WTC11 (cell line): ENCODE data around the gene LAD1. TPM values are rescaled to one million over a fixed set of nuclear protein-coding genes. Genes with fewer than 3 reads are reported as not detected.

Experiments used
- ATAC-seq: fragments of 200-7000 bp; cut with Tn5 transposase; 2 replicates; pipeline ENCODE4 v1.10.0; 2021; ENCODE audit warnings: mild to moderate bottlenecking, moderate library complexity
- Bru-seq: library from RNA; stranded (reverse); fragments of 400-500 nt; gene quantifications from one replicate; lab custom pipeline; 2021; lab: Mats Ljungman, UMichigan
- CTCF ChIA-PET: fragments of 300-600 bp; sonication (Branson Sonifier 250); formaldehyde crosslinking; loops from one replicate; lab custom pipeline; 2021; ENCODE audit warnings: antibody characterized with exemption; lab: Charles Lee
- POLR2A ChIA-PET: fragments of 350-600 bp; sonication (Branson Sonifier 250); formaldehyde crosslinking; loops from one replicate; lab custom pipeline; 2021; ENCODE audit warnings: antibody characterized with exemption; lab: Charles Lee
- DNase-seq: peaks from one replicate; pipeline ENCODE4 v3.0.0; 2021; ENCODE audit warnings: low spot score
- H3K27ac Mint-ChIP-seq: 2 replicates; pipeline ENCODE4 v1.8.0; 2021; ENCODE audit warnings: mixed read lengths
- H3K27me3 Mint-ChIP-seq: 2 replicates; pipeline ENCODE4 v1.8.0; 2021; ENCODE audit warnings: low read depth, mild to moderate bottlenecking, moderate library complexity, mixed read lengths
- H3K36me3 Mint-ChIP-seq: 2 replicates; pipeline ENCODE4 v1.8.0; 2021; ENCODE audit warnings: mixed read lengths
- H3K4me1 Mint-ChIP-seq: 2 replicates; pipeline ENCODE4 v1.8.0; 2022; ENCODE audit warnings: mixed read lengths
- H3K4me3 Mint-ChIP-seq: 2 replicates; pipeline ENCODE4 v1.8.0; 2021; ENCODE audit warnings: mild to moderate bottlenecking, moderate library complexity, mixed read lengths
- H3K9me3 Mint-ChIP-seq: 2 replicates; pipeline ENCODE4 v1.8.0; 2021; ENCODE audit warnings: mixed read lengths
- AR ChIP-seq: fragments of 250-450 bp; sonication (Bioruptor Pico); IDR thresholded peaks from 2 replicates; pipeline ENCODE4 v1.9.0; 2021; ENCODE audit warnings: mild to moderate bottlenecking
- ARID4B ChIP-seq: sonication (generic); formaldehyde crosslinking; IDR thresholded peaks from 2 replicates; pipeline ENCODE4 v1.8.0; 2023; ENCODE audit warnings: missing genetic modification reagents, mild to moderate bottlenecking, borderline replicate concordance
- ATF3 ChIP-seq: sonication (generic); formaldehyde crosslinking; conservative IDR thresholded peaks from 2 replicates; pipeline ENCODE4 v1.8.1; 2022; ENCODE audit warnings: mild to moderate bottlenecking, missing genetic modification reagents
- E2F4 ChIP-seq: sonication (generic); formaldehyde crosslinking; IDR thresholded peaks from 2 replicates; pipeline ENCODE4 v1.8.1; 2022; ENCODE audit warnings: low read depth, mild to moderate bottlenecking, moderate library complexity, missing genetic modification reagents, borderline replicate concordance
- E2F5 ChIP-seq: sonication (generic); formaldehyde crosslinking; IDR thresholded peaks from 2 replicates; pipeline ENCODE4 v1.8.1; 2022; ENCODE audit warnings: mild to moderate bottlenecking, moderate library complexity, missing genetic modification reagents
- ELF4 ChIP-seq: sonication (generic); formaldehyde crosslinking; IDR thresholded peaks from 2 replicates; pipeline ENCODE4 v1.8.1; 2022; ENCODE audit warnings: low read depth, mild to moderate bottlenecking, moderate library complexity, missing genetic modification reagents
- GABPB1 ChIP-seq: sonication (generic); formaldehyde crosslinking; IDR thresholded peaks from 2 replicates; pipeline ENCODE4 v1.8.1; 2023; ENCODE audit warnings: mild to moderate bottlenecking, missing genetic modification reagents
- GTF2I ChIP-seq: fragments of 250-450 bp; sonication (Bioruptor Pico); conservative IDR thresholded peaks from 2 replicates; pipeline ENCODE4 v1.4.0; 2021; ENCODE audit warnings: mild to moderate bottlenecking
- HMGXB4 ChIP-seq: sonication (generic); formaldehyde crosslinking; IDR thresholded peaks from 2 replicates; pipeline ENCODE4 v1.8.1; 2023; ENCODE audit warnings: mild to moderate bottlenecking, moderate library complexity, missing genetic modification reagents
- JAZF1 ChIP-seq: fragments of 250-450 bp; sonication (Bioruptor Pico); IDR thresholded peaks from 2 replicates; pipeline ENCODE4 v1.9.0; 2021; ENCODE audit warnings: moderate library complexity, mild to moderate bottlenecking, inconsistent platforms
- JUN ChIP-seq: sonication (generic); formaldehyde crosslinking; IDR thresholded peaks from 2 replicates; pipeline ENCODE4 v1.8.0; 2023; ENCODE audit warnings: mild to moderate bottlenecking, missing genetic modification reagents
- MXD4 ChIP-seq: fragments of 250-450 bp; sonication (Bioruptor Pico); IDR thresholded peaks from 2 replicates; pipeline ENCODE4 v1.8.0; 2021; ENCODE audit warnings: mild to moderate bottlenecking, moderate library complexity, borderline replicate concordance
- RELA ChIP-seq: sonication (generic); formaldehyde crosslinking; IDR thresholded peaks from 2 replicates; pipeline ENCODE4 v1.8.1; 2022; ENCODE audit warnings: missing genetic modification reagents, mild to moderate bottlenecking, borderline replicate concordance
- TCF7 ChIP-seq: sonication (generic); formaldehyde crosslinking; IDR thresholded peaks from 2 replicates; pipeline ENCODE4 v1.8.0; 2022; ENCODE audit warnings: mild to moderate bottlenecking, low read depth, missing genetic modification reagents, moderate library complexity
- TEAD4 ChIP-seq: sonication (generic); formaldehyde crosslinking; IDR thresholded peaks from 2 replicates; pipeline ENCODE4 v1.8.0; 2022; ENCODE audit warnings: mild to moderate bottlenecking, missing genetic modification reagents
- USF1 ChIP-seq: sonication (generic); formaldehyde crosslinking; IDR thresholded peaks from 2 replicates; pipeline ENCODE4 v1.8.0; 2022; ENCODE audit warnings: mild to moderate bottlenecking, missing genetic modification reagents
- ZNF138 ChIP-seq: sonication (generic); formaldehyde crosslinking; conservative IDR thresholded peaks from 2 replicates; pipeline ENCODE4 v1.8.1; 2022; ENCODE audit warnings: mild to moderate bottlenecking, moderate library complexity, missing genetic modification reagents
- ZNF232 ChIP-seq: sonication (generic); formaldehyde crosslinking; IDR thresholded peaks from 2 replicates; pipeline ENCODE4 v1.8.0; 2022; ENCODE audit warnings: mild to moderate bottlenecking, missing genetic modification reagents
- ZNF317 ChIP-seq: sonication (generic); formaldehyde crosslinking; IDR thresholded peaks from 2 replicates; pipeline ENCODE4 v1.8.1; 2023; ENCODE audit warnings: low read depth, mild to moderate bottlenecking, moderate library complexity, missing genetic modification reagents, borderline replicate concordance
- long read RNA-seq, 3 experiments: library from RNA in 1 of 3; library from capped mRNA in 1 of 3; library from polyadenylated mRNA in 1 of 3; unstranded in 2 of 3; stranded (forward) in 1 of 3; transcript quantifications; one replicate each; pipeline ENCODE4 v2.0.0, GENCODE V29; 2021
- total RNA-seq: library from RNA; stranded (reverse); gene quantifications from 3 replicates; pipeline ENCODE4 v1.2.3, GENCODE V29; 2021

Gene LAD1
- total RNA-seq (14.5 to 15.6 TPM (median 14.9 TPM) in 3 replicates), Bru-seq, nascent RNA (percentile 51 among the genes with signal in this experiment)
- long read RNA-seq, experiment 1, transcript LAD1-202 (10 exons, 2,906 nt) = major isoform, 97 of 119 reads
- long read RNA-seq, experiment 1, partial matches to known transcripts = 8 of 119 reads
- long read RNA-seq, experiment 1, other reads (novel, unspliced or antisense) = 13 of 119 reads
- long read RNA-seq, experiment 2, partial matches to known transcripts = 6 of 13 reads
- long read RNA-seq, experiment 2, other reads (novel, unspliced or antisense) = 3 of 13 reads
- long read RNA-seq, experiment 3, transcript LAD1-202 (10 exons, 2,906 nt) = major isoform, 10 of 12 reads
- long read RNA-seq, experiment 3, partial matches to known transcripts = 1 of 12 reads
- long read RNA-seq, experiment 3, other reads (novel, unspliced or antisense) = 1 of 12 reads

- Mint-ChIP-seq H3K4me3 (peak within 1 kb of the TSS; percentile 62), H3K27ac (no peak within 1 kb of the TSS), H3K4me1 (peaks cover 31% of the 10 kb centered on the region), H3K9me3 (no peaks in the 10 kb centered on the region), H3K27me3 (peaks cover 8% of the 10 kb centered on the region; the same call in 1 of the 2 replicates), H3K36me3 (no peaks in the 10 kb centered on the region)
- ATAC-seq = no peak
- CTCF ChIA-PET = interaction anchor here (1.1 to 2.6 kb wide), 5 partner anchors 10 to 49 kb away, joined by 3 to 11 read pairs (median 9); no protein-coding TSS in a partner anchor
- DNase-seq = no peak
- TF ChIP-seq JUN (no peak), E2F4 (CRISPR knock-in tag) (no peak), TCF7 (no peak), RELA (no peak), ZNF138 (CRISPR knock-in tag) (no peak), MXD4 (no peak), AR (no peak), HMGXB4 (no peak), GABPB1 (CRISPR knock-in tag) (no peak), E2F5 (CRISPR knock-in tag) (no peak), ATF3 (no peak), ELF4 (CRISPR knock-in tag) (no peak), USF1 (CRISPR knock-in tag) (no peak), JAZF1 (CRISPR knock-in tag) (no peak), ARID4B (CRISPR knock-in tag) (no peak), TEAD4 (CRISPR knock-in tag) (no peak), GTF2I (CRISPR knock-in tag) (no peak), ZNF232 (CRISPR knock-in tag) (no peak), ZNF317 (CRISPR knock-in tag) (no peak)
- POLR2A ChIA-PET = no interaction called here
Observed at GRCh38 chr1:201399018-201399351, at the start of gene LAD1. Gene LAD1, minus strand, starts transcription at chr1:201399324. Its CDS starts 18 bp downstream, at chr1:201399306.
